Activated CD4-positive, alpha-beta T cell treated with anti-CD3 and anti-CD28 coated beads for 36 hours (primary cell): ENCODE measurements around the gene PEX14. TPM values are rescaled to one million over a fixed set of nuclear protein-coding genes. Genes with fewer than 3 reads are reported as not detected.

ENCODE experiments used
- ATAC-seq: fragments of 200-7000 bp; cut with Tn5 transposase; one replicate; pipeline ENCODE4 v1.10.0; 2021; ENCODE audit warnings: mild to moderate bottlenecking, moderate library complexity
- CTCF ChIA-PET: fragments of 350-600 bp; sonication (Branson Sonifier 250); formaldehyde crosslinking; loops from one replicate; lab custom pipeline; 2021; ENCODE audit warnings: antibody characterized with exemption; lab: Charles Lee
- POLR2A ChIA-PET: fragments of 350-600 bp; sonication (Branson Sonifier 250); formaldehyde crosslinking; loops from one replicate; lab custom pipeline; 2021; ENCODE audit warnings: antibody characterized with exemption, inconsistent platforms; lab: Charles Lee
- DNase-seq: peaks from one replicate; pipeline ENCODE4 v3.0.0-alpha.2; 2020
- H3K27ac Mint-ChIP-seq: one replicate; pipeline ENCODE4 v1.8.0; 2021; ENCODE audit warnings: mixed read lengths
- H3K27me3 Mint-ChIP-seq: one replicate; pipeline ENCODE4 v1.8.0; 2021; ENCODE audit warnings: mixed read lengths
- H3K36me3 Mint-ChIP-seq: one replicate; pipeline ENCODE4 v1.8.0; 2021; ENCODE audit warnings: low read depth, mixed read lengths
- H3K4me1 Mint-ChIP-seq: one replicate; pipeline ENCODE4 v1.8.0; 2021; ENCODE audit warnings: mixed read lengths
- H3K4me3 Mint-ChIP-seq: one replicate; pipeline ENCODE4 v1.8.0; 2021; ENCODE audit warnings: mild to moderate bottlenecking, moderate library complexity, mixed read lengths
- H3K9me3 Mint-ChIP-seq: one replicate; pipeline ENCODE4 v1.8.0; 2021; ENCODE audit warnings: low read depth, mixed read lengths
- intact Hi-C, 2 experiments: fragments of 100-400 bp; cut with DNase I in 1 of 2; cut with micrococcal nuclease in 1 of 2; formaldehyde crosslinking; loops; one replicate each; pipeline versions ENCODE4 v1.14.2 to v1.15.1; 2022 to 2024; cut with DNase I, micrococcal nuclease
- total RNA-seq, 2 experiments: library from RNA; stranded (reverse); gene quantifications; one replicate each; pipeline ENCODE4 v1.2.3, GENCODE V29; 2021

The PEX14 gene
- total RNA-seq, 2 experiments from 2014 or later, result 16.3 to 25.1 TPM

- H3K4me3 Mint-ChIP-seq, result no peak overlapping the region
- DNase-seq (no peak), ATAC-seq (no peak)
- no peak overlapping the region for H3K27ac Mint-ChIP-seq
- ChIA-PET CTCF (no interaction called here), POLR2A (no interaction called here)
- H3K4me1 Mint-ChIP-seq, result no peaks in the 10 kb centered on the region
- no peaks in the 10 kb centered on the region for H3K27me3 Mint-ChIP-seq
- H3K9me3 Mint-ChIP-seq, result no peaks in the 10 kb centered on the region
- intact Hi-C loops, result no loop called here
- no peaks in the 10 kb centered on the region for H3K36me3 Mint-ChIP-seq
These were observed 181.7 kb downstream of the PEX14 start for GRCh38 chr1:10656431-10656830.

GRCh38 chr1:10657088-10657847 is 182.5 kb downstream of the PEX14 start:
- no peak for ATAC-seq
- intact Hi-C loops, result no loop called here
- POLR2A ChIA-PET, result no interaction called here

GRCh38 chr1:10658396-10659066 is 183.8 kb downstream of the PEX14 start:
- Mint-ChIP-seq H3K9me3 (no peaks in the 10 kb centered on the region), H3K4me1 (no peaks in the 10 kb centered on the region), H3K27ac (no peak overlapping the region), H3K27me3 (no peaks in the 10 kb centered on the region), H3K4me3 (no peak overlapping the region), H3K36me3 (no peaks in the 10 kb centered on the region)
- intact Hi-C loops, result no loop called here
- DNase-seq (no peak), ATAC-seq (no peak)
- ChIA-PET POLR2A (no interaction called here), CTCF (interaction anchor here (0.6 kb wide), 1 partner anchor 131 kb away, joined by 3 read pairs; no protein-coding TSS in a partner anchor)

More at GRCh38 chr1:10657088-10657847, 182.5 kb downstream of the PEX14 start:
- no peak for DNase-seq
- no peaks in the 10 kb centered on the region for H3K4me1 Mint-ChIP-seq
- CTCF ChIA-PET, result interaction anchor here (0.6 kb wide), 1 partner anchor 152 kb away, joined by 3 read pairs; no protein-coding TSS in a partner anchor
- H3K27ac Mint-ChIP-seq, result no peak overlapping the region
- H3K27me3 Mint-ChIP-seq, result no peaks in the 10 kb centered on the region
- H3K9me3 Mint-ChIP-seq, result no peaks in the 10 kb centered on the region
- H3K36me3 Mint-ChIP-seq, result no peaks in the 10 kb centered on the region
- H3K4me3 Mint-ChIP-seq, result no peak overlapping the region

GRCh38 chr1:10659218-10659617 is 184.5 kb downstream of the PEX14 start:
- H3K4me3 Mint-ChIP-seq, result no peak overlapping the region
- no peak overlapping the region for H3K27ac Mint-ChIP-seq
- H3K9me3 Mint-ChIP-seq, result no peaks in the 10 kb centered on the region
- intact Hi-C loops, result no loop called here
- no peaks in the 10 kb centered on the region for H3K4me1 Mint-ChIP-seq
- no peaks in the 10 kb centered on the region for H3K27me3 Mint-ChIP-seq
- CTCF ChIA-PET, result interaction anchor here (0.6 kb wide), 1 partner anchor 131 kb away, joined by 3 read pairs; no protein-coding TSS in a partner anchor
- POLR2A ChIA-PET, result no interaction called here
- no peaks in the 10 kb centered on the region for H3K36me3 Mint-ChIP-seq
- DNase-seq (no peak), ATAC-seq (no peak)

GRCh38 chr1:10659646-10660540 is 185.1 kb downstream of the PEX14 start:
- H3K4me1 Mint-ChIP-seq, result no peaks in the 10 kb centered on the region
- POLR2A ChIA-PET, result no interaction called here
- DNase-seq (no peak), ATAC-seq (no peak)
- no peaks in the 10 kb centered on the region for H3K27me3 Mint-ChIP-seq
- CTCF ChIA-PET, result no interaction called here
- H3K36me3 Mint-ChIP-seq, result no peaks in the 10 kb centered on the region
- H3K27ac Mint-ChIP-seq, result no peak overlapping the region
- intact Hi-C loops, result no loop called here
- no peak overlapping the region for H3K4me3 Mint-ChIP-seq
- H3K9me3 Mint-ChIP-seq, result no peaks in the 10 kb centered on the region

GRCh38 chr1:10661453-10661852 is 186.7 kb downstream of the PEX14 start:
- Mint-ChIP-seq H3K27ac (no peak overlapping the region), H3K9me3 (no peaks in the 10 kb centered on the region), H3K36me3 (no peaks in the 10 kb centered on the region), H3K4me1 (no peaks in the 10 kb centered on the region), H3K4me3 (no peak overlapping the region), H3K27me3 (no peaks in the 10 kb centered on the region)
- POLR2A ChIA-PET, result no interaction called here
- CTCF ChIA-PET, result no interaction called here
- DNase-seq (no peak), ATAC-seq (no peak)
- intact Hi-C loops, result no loop called here

- ChIA-PET CTCF (no interaction called here), POLR2A (no interaction called here)
- ATAC-seq, result no peak
- Mint-ChIP-seq H3K27ac (no peak overlapping the region), H3K36me3 (no peaks in the 10 kb centered on the region), H3K27me3 (no peaks in the 10 kb centered on the region), H3K4me3 (no peak overlapping the region), H3K4me1 (no peaks in the 10 kb centered on the region), H3K9me3 (no peaks in the 10 kb centered on the region)
- intact Hi-C loops, result no loop called here
- no peak for DNase-seq
These were observed 187.4 kb downstream of the PEX14 start for GRCh38 chr1:10662090-10662688.

- Mint-ChIP-seq H3K27me3 (no peaks in the 10 kb centered on the region), H3K4me1 (no peaks in the 10 kb centered on the region), H3K4me3 (no peak overlapping the region), H3K36me3 (no peaks in the 10 kb centered on the region), H3K27ac (no peak overlapping the region), H3K9me3 (no peaks in the 10 kb centered on the region)
- no peak for DNase-seq
- ChIA-PET CTCF (no interaction called here), POLR2A (interaction anchor here (0.6 kb wide), 1 partner anchor 182 kb away, joined by 3 read pairs; no protein-coding TSS in a partner anchor)
- intact Hi-C loops, result no loop called here
- ATAC-seq, result no peak
These were observed 188.3 kb downstream of the PEX14 start for GRCh38 chr1:10662824-10663677.

- POLR2A ChIA-PET, result interaction anchor here (0.6 kb wide), 1 partner anchor 182 kb away, joined by 3 read pairs; no protein-coding TSS in a partner anchor
- intact Hi-C loops, result no loop called here
These were observed 188.9 kb downstream of the PEX14 start for GRCh38 chr1:10663678-10664035.

GRCh38 chr1:10664251-10664650 is 189.5 kb downstream of the PEX14 start:
- Mint-ChIP-seq H3K27me3 (no peaks in the 10 kb centered on the region), H3K4me3 (no peak overlapping the region)

More at GRCh38 chr1:10663678-10664035, 188.9 kb downstream of the PEX14 start:
- CTCF ChIA-PET, result no interaction called here
- H3K27ac Mint-ChIP-seq, result no peak overlapping the region
- no peaks in the 10 kb centered on the region for H3K27me3 Mint-ChIP-seq
- H3K9me3 Mint-ChIP-seq, result no peaks in the 10 kb centered on the region
- ATAC-seq, result no peak
- H3K36me3 Mint-ChIP-seq, result no peaks in the 10 kb centered on the region
- H3K4me1 Mint-ChIP-seq, result no peaks in the 10 kb centered on the region
- DNase-seq, result no peak
- no peak overlapping the region for H3K4me3 Mint-ChIP-seq

More at GRCh38 chr1:10664251-10664650, 189.5 kb downstream of the PEX14 start:
- intact Hi-C loops, result no loop called here
- Mint-ChIP-seq H3K9me3 (no peaks in the 10 kb centered on the region), H3K27ac (no peak overlapping the region), H3K4me1 (no peaks in the 10 kb centered on the region), H3K36me3 (no peaks in the 10 kb centered on the region)
- CTCF ChIA-PET, result no interaction called here
- DNase-seq, result no peak
- POLR2A ChIA-PET, result interaction anchor here (0.7 kb wide), 1 partner anchor 255 kb away, joined by 3 read pairs; no protein-coding TSS in a partner anchor
- no peak for ATAC-seq
